GM19397 (cell line): ENCODE measurements around the gene SELENOV.
"Not testable (repeated sequence)": the region's sequence is repeated elsewhere in the genome, so short reads cannot be mapped to it uniquely, and the experiment has no call there.

Experiments
- ATAC-seq: cut with Tn5 transposase; IDR thresholded peaks from one replicate; pipeline ENCODE4 v1.9.1; 2021; ENCODE audit warnings: mild to moderate bottlenecking, moderate library complexity; ENCODE audit not compliant: unreplicated experiment

The SELENOV gene, protein sequence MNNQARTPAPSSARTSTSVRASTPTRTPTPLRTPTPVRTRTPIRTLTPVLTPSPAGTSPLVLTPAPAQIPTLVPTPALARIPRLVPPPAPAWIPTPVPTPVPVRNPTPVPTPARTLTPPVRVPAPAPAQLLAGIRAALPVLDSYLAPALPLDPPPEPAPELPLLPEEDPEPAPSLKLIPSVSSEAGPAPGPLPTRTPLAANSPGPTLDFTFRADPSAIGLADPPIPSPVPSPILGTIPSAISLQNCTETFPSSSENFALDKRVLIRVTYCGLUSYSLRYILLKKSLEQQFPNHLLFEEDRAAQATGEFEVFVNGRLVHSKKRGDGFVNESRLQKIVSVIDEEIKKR

DNA sequence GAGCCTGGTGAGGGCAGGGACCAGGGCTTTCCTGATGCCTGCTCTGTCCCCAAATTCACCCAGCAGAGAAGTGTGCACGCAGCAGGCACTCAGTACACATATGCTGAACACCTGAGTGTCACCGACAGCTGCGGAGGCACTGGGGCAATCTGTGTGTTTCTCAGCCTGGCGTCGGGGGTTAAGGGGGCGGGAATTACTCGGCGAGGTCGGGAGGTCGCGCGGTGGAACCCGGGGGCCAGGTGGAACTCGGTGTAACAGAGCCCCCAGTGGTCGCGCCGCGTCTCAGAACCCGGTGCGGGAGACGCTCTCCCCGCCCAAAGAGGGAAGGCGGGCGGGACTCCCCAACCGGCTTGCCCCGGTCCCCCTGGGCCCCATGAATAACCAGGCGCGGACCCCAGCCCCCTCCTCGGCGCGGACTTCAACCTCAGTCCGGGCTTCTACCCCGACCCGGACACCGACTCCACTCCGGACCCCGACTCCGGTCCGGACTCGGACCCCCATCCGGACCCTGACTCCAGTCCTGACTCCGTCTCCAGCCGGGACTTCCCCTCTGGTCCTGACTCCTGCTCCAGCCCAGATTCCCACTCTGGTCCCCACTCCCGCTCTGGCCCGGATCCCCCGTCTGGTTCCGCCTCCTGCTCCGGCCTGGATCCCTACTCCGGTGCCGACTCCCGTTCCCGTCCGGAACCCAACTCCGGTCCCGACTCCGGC lies at the start of gene SELENOV:
TSS of gene SELENOV (plus strand) at position 300 of the 711 bp plus-strand sequence. CDS start at position 374, 74 bp downstream.
- no peak for ATAC-seq

- no peak for ATAC-seq
Measured at GRCh38 chr19:39465956-39466747, 48.8 kb upstream of the SELENOV start.

DNA sequence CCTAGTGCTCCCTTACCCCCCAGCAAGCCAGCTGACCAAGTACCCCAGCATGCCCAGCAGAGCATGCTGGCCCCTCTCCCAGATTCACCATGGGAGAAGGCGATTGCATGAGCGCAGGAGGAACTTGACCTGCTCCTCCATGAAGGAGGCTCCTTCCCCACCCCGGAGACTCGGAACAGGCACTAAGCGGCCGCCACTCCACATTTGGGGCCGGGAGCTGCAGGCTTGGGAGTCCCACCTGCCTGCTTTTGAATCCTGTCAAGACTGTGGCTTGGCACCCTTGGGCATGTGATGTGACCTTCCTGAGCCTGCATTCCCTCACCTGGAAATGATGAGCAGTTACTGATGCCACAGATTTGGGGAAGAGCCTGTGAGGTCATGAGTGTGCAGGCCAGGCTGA lies 47.0 kb upstream of the SELENOV start:
- no peak for ATAC-seq

- ATAC-seq, result no peak
Measured at GRCh38 chr19:39469036-39469435, 45.9 kb upstream of the SELENOV start.

DNA sequence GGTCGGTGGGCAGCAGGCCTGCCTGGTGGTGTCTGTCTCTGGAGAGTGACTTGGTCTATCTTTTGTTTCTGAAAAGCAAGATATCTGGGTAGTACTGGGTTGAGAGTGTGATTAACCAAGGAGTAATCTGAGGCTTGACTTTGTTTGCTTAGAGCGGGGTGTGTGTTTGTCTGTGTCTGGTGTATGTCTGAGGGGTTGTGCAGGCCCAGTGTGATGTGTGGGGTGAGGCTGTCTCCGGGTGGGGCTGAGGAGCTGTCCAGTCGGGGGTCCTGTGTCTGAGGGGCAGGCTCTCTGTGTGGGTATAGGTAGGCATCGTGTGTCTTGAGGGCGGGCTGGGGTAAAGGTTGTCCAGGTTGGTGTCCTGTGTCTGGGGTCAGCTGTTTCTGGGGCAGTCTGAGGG lies 45.4 kb upstream of the SELENOV start:
- ATAC-seq, result no peak

- no peak for ATAC-seq
Measured at GRCh38 chr19:39470724-39471339, 44.1 kb upstream of the SELENOV start.

DNA sequence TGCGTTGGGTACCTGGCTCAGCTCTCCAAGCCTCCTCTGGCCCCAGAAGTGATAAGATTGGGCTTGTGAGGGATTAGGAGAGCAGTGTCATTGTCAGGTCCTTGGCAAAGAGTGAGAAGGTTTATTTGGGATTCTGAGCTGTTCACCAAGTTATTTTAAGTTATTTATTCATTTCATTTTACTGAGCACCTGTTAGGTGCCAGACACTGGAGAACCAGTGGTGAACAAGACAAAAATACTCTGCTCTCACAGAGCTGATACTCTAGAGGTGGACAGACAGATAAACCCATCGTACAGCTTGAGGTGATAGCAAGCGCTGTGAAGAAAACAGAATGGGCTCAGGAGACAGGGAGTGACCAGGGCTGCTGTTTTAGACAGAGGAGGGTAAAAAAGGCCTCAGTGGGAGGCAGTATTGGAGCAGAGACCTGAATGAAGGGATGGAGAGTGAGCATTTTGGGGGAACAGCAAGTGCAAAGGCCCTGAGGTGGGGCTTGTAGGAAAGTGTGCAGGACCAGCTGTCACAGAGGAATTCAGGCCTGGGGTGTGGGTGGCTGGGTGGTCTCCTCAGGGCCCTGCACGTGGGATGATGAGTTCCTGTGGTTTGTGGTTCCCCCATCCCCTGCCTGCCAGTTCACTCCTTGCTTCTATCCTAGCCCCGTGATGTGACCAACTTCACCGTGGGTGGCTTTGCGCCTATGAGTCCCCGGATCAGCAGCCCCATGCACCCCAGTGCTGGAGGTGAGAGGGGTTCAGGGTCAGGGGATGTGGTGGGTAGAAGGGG lies 43.0 kb upstream of the SELENOV start:
- no peak for ATAC-seq

DNA sequence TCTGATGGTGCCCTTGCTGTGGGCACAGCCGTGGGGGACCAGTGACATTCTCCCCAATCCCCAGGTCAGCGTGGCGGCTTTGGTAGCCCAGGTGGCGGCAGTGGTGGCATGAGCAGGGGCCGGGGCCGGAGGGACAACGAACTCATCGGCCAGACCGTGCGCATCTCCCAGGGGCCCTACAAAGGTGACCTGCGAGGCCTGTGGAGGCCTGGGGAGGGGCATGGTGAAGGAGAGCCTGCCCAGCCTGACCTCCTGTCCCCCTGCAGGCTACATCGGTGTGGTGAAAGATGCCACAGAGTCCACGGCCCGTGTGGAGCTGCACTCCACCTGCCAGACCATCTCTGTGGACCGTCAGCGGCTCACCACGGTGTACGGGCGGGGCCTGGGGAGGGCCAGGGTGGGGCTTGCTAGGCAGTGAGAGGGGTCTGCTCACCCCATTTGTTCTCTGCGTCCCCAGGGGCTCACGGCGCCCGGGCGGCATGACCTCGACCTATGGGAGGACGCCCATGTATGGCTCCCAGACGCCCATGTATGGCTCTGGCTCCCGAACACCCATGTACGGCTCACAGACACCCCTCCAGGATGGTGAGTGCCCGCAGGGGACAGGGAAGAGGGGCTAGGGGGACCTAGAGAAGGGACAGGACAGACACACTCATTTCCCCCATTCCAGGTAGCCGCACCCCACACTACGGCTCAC lies 42.0 kb upstream of the SELENOV start:
- ATAC-seq, result no peak

DNA sequence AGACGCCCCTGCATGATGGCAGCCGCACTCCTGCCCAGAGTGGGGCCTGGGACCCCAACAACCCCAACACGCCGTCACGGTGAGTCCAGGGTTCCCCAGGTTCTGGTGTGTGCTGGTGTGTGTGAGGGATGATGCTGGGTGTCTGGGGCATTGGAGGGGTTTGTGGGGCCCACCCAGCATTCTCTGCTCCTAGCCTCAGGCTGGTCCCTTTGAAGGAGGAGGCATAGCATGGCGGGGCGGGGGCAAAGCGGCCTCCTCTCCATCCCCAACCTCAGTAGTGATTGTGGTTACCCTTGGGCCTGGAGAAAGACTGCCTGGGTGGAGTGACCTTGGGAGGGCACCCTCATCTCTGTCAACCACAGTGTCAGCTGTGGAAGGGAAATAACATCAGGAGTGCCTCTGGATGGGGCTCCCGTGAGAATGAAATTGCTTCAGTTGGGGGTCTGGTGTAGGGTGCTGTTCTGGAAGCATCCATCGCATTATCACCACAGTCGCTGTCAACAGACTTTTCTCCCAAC lies 41.4 kb upstream of the SELENOV start:
- no peak for ATAC-seq

GRCh38 chr19:39474139-39474620 lies 40.8 kb upstream of the SELENOV start:
- ATAC-seq, result no peak

DNA sequence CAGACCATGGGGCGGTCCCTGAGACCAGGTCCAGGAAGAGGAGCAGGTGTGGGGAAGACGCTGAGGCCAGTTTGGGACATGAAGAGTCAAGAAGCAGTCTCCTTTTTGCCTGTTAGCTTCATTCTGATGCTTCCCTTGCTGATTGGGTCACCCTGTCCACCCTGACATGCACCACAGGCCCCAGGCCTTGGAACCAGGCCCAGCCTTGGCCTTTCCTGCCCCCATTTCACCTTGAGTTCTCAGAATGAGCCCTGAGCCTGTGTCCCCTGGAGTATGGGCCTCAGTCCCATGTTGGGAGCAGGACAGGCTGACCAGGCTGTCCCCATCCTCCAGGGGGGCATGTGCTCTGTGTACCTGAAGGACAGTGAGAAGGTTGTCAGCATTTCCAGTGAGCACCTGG lies 39.2 kb upstream of the SELENOV start:
- no peak for ATAC-seq

GRCh38 chr19:39479319-39479801 lies 35.6 kb upstream of the SELENOV start:
- not testable (repeated sequence) for ATAC-seq

GRCh38 chr19:39479916-39480315 lies 35.0 kb upstream of the SELENOV start:
- no peak for ATAC-seq

- ATAC-seq, result peak; percentile 93
Measured at GRCh38 chr19:39480337-39481228, 34.4 kb upstream of the SELENOV start, which contains the start of gene TIMM50. Gene TIMM50 (plus strand): TSS chr19:39480838. CDS start chr19:39480854, 16 bp downstream.

GRCh38 chr19:39481229-39481545 lies 33.8 kb upstream of the SELENOV start:
- no peak for ATAC-seq

DNA sequence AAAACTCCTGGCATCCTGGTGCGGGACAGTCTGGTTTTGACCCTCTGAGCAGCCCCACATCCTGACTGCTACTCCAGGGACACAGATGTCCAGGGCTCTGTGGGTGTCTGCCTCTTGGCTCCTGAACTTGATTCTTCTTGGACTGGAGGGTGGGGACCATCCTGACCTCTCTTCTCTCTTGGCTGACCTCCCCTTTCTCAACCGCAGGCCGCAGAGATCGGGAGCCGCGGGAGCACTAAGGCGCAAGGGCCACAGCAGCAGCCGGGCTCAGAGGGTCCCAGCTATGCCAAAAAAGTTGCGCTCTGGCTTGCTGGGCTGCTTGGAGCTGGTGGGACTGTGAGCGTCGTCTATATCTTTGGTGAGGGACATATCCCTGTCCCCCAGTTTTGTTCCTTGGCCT lies 33.3 kb upstream of the SELENOV start:
- ATAC-seq, result no peak

DNA sequence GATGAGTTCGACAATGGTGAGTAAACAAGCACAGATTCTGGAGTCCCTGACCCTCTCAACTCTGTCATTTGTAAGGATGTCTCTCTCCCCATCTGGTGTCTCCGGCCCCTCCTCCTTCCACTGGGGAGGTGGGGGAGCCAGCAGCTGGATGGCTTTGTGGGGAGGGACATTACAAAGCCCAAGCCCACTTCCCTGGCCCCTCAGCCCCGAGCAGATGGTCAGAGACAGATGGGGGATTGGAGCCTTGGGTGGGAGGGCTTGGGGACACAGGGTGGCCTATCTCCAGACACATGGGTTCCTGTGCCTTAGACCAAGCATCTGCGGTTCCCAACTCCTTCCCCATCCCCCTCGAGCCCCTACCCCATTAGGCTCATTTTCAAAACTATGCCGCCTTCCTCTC lies 31.8 kb upstream of the SELENOV start:
- ATAC-seq, result no peak

- no peak for ATAC-seq
Measured at GRCh38 chr19:39489756-39490155, 25.2 kb upstream of the SELENOV start.
